Activated CD4-positive, alpha-beta T cell treated with anti-CD3 and anti-CD28 coated beads, Interleukin-2, amount 50 U/mL, for 48 hours (primary cell): ENCODE results near the gene PAK2.
A peak's percentile ranks its signal among the peaks of the same experiment; 100 is the strongest.
"Not testable (repeated sequence)": the region's sequence is repeated elsewhere in the genome, so short reads cannot be mapped to it uniquely, and the experiment has no call there.

Experiments used
- DNase-seq, 2 experiments: peaks; one replicate each; pipeline ENCODE4 v3.0.0-alpha.2; 2020

The PAK2 gene

GRCh38 chr3:196739671-196740480, at the start of gene PAK2:
Gene PAK2 (plus strand): TSS chr3:196739857. CDS start chr3:196782647, 42,790 bp downstream.
- peak; percentile 92 for DNase-seq

- DNase-seq = no peak
Observed at GRCh38 chr3:196689941-196690660, 49.6 kb upstream of the PAK2 start.

- no peak for DNase-seq
Observed at GRCh38 chr3:196691386-196691785, 48.3 kb upstream of the PAK2 start.

- peak in 1 of 2 experiments; percentile 13 for DNase-seq
Observed at GRCh38 chr3:196694202-196694638, 45.4 kb upstream of the PAK2 start.

GRCh38 chr3:196694941-196695848, 44.5 kb upstream of the PAK2 start:
- DNase-seq = peak; percentile 27

GRCh38 chr3:196695849-196696226, 43.8 kb upstream of the PAK2 start:
- no peak for DNase-seq

- DNase-seq = no peak
Observed at GRCh38 chr3:196697270-196697669, 42.4 kb upstream of the PAK2 start.

GRCh38 chr3:196699749-196700148, 39.9 kb upstream of the PAK2 start:
- DNase-seq = no peak

- no peak for DNase-seq
Observed at GRCh38 chr3:196700801-196701200, 38.9 kb upstream of the PAK2 start.

GRCh38 chr3:196706327-196706726, 33.3 kb upstream of the PAK2 start:
- no peak for DNase-seq

GRCh38 chr3:196706731-196707130, 32.9 kb upstream of the PAK2 start:
- DNase-seq = no peak

- no peak for DNase-seq
Observed at GRCh38 chr3:196707566-196707965, 32.1 kb upstream of the PAK2 start.

GRCh38 chr3:196708467-196708866, 31.2 kb upstream of the PAK2 start:
- no peak for DNase-seq

GRCh38 chr3:196711838-196712513, 27.7 kb upstream of the PAK2 start, which contains the start of the genes CEP19 and PIGX:
Gene CEP19 (minus strand): TSS chr3:196712250. CDS start chr3:196708657, 3,593 bp downstream.
Gene PIGX (plus strand): TSS chr3:196712377.
- DNase-seq = peak; percentile 88 to 91

GRCh38 chr3:196712514-196713413, 26.9 kb upstream of the PAK2 start:
- peak; percentile 70 to 74 for DNase-seq

- not testable (repeated sequence) for DNase-seq
Observed at GRCh38 chr3:196717162-196717561, 22.5 kb upstream of the PAK2 start.

- DNase-seq = no peak
Observed at GRCh38 chr3:196721097-196721496, 18.6 kb upstream of the PAK2 start.

- peak in 1 of 2 experiments; percentile 21 for DNase-seq
Observed at GRCh38 chr3:196726788-196727675, 12.6 kb upstream of the PAK2 start.

GRCh38 chr3:196735751-196736150, 3.9 kb upstream of the PAK2 start:
- no peak for DNase-seq
